Body of pancreas (tissue), 4 donors: ENCODE results near the gene POLR1G. TPM values are rescaled to one million over a fixed set of nuclear protein-coding genes. Genes with fewer than 3 reads are reported as not detected.

ENCODE experiments used
- ATAC-seq: fragments of 150-250 bp; one replicate; pipeline ENCODE4 v1.9.1; 2016
- DNase-seq, 4 donors: peaks; one replicate each; pipeline ENCODE4 v3.0.0-alpha.2; 2019
- H3K27ac ChIP-seq, 4 donors: fragments of 200-600 bp; sonication (generic); 1 replicate in 3 of 4; 2 replicates in 1 of 4; pipeline versions ENCODE4 v1.5.1 to v1.6.1; 2016 to 2019; ENCODE audit warnings: mild to moderate bottlenecking in 1 of 4, mixed read lengths in 1 of 4, moderate library complexity in 1 of 4
- H3K27me3 ChIP-seq, 2 donors: fragments of 200-600 bp; sonication (generic); one replicate each; pipeline ENCODE4 v1.6.0; 2016; ENCODE audit warnings: mild to moderate bottlenecking in 1 of 2
- H3K36me3 ChIP-seq, 2 donors: fragments of 200-600 bp; sonication (generic); replicated peaks in 1 of 2; 2 replicates each; pipeline ENCODE4 v1.5.1; 2016; ENCODE audit warnings: low read depth in 2 of 2; ENCODE audit not compliant: insufficient read depth in 1 of 2
- H3K4me1 ChIP-seq: fragments of 200-600 bp; sonication (generic); one replicate; pipeline ENCODE4 v1.6.0; 2016
- H3K4me3 ChIP-seq, 2 donors: fragments of 200-600 bp; sonication (generic); 1 replicate in 1 of 2; 2 replicates in 1 of 2; pipeline ENCODE4 v1.5.1; 2016 to 2019
- H3K9me3 ChIP-seq, 3 donors: fragments of 200-600 bp; sonication (generic); 1 replicate in 2 of 3; 2 replicates in 1 of 3; pipeline ENCODE4 v1.5.1; 2016
- CTCF ChIP-seq, 7 experiments: fragments of 450-650 bp in 4 of 7; fragments of 200-600 bp in 3 of 7; sonication (generic) in 3 of 7; IDR thresholded peaks; one replicate each; pipeline ENCODE4 v1.5.1; 2016 to 2019; ENCODE audit warnings: antibody characterized with exemption in 7 of 7
- POLR2A ChIP-seq, 3 donors: fragments of 450-650 bp; IDR thresholded peaks; one replicate each; pipeline ENCODE4 v1.6.1; 2016; ENCODE audit warnings: antibody characterized with exemption in 3 of 3, mild to moderate bottlenecking in 2 of 3
- WGBS, 2 donors: methylation state at CpG; one replicate each; pipeline ENCODE4 v1.1.5; 2017; 5-methylcytosine and 5-hydroxymethylcytosine counted together
- intact Hi-C: fragments of 100-400 bp; cut with DNase I; formaldehyde crosslinking; loops from one replicate; pipeline ENCODE4 v1.15.1; 2023
- total RNA-seq, 2 donors: library from RNA; depleted of rRNA; stranded (reverse); fragments of >200 nt; gene quantifications; one replicate each; pipeline ENCODE4 v1.1.0, GENCODE V29; 2016

POLR1G gene
- total RNA-seq, 2 donors from 2014 or later: 1.8 to 2.0 TPM

GRCh38 chr19:45395821-45396617 is 10.4 kb upstream of the POLR1G start:
- Histone ChIP-seq H3K4me1 (peaks cover 7% of the 10 kb centered on the region), H3K27ac (no peak overlapping the region), H3K36me3 (peaks cover 0 to 3% of the 10 kb centered on the region in 2 donors), H3K9me3 (no peaks in the 10 kb centered on the region), H3K4me3 (no peak overlapping the region), H3K27me3 (no peaks in the 10 kb centered on the region)
- TF ChIP-seq CTCF (IDR thresholded peaks at IDR 0.05) (no peak), POLR2A (IDR thresholded peaks at IDR 0.05) (no peak)
- ATAC-seq (no peak), DNase-seq (no peak)
- whole genome bisulfite sequencing, 2 donors: 78 to 87% methylated on average over 30 to 45 of the region's 59 CpGs
- intact Hi-C loops: no loop called here

GRCh38 chr19:45400192-45400591 is 6.3 kb upstream of the POLR1G start:
- Histone ChIP-seq H3K4me1 (peaks cover 35% of the 10 kb centered on the region), H3K9me3 (no peaks in the 10 kb centered on the region), H3K27me3 (no peaks in the 10 kb centered on the region), H3K27ac (no peak overlapping the region), H3K4me3 (no peak overlapping the region), H3K36me3 (peaks cover 0 to 3% of the 10 kb centered on the region in 2 donors)
- no peak for TF ChIP-seq POLR2A (IDR thresholded peaks at IDR 0.05)
- TF ChIP-seq CTCF (IDR thresholded peaks at IDR 0.05): no peak
- ATAC-seq (no peak), DNase-seq (no peak)
- 67 to 85% methylated on average over 3 to 6 of the region's 6 CpGs for WGBS, 2 donors
- intact Hi-C loops: no loop called here

GRCh38 chr19:45401815-45402214 is 4.6 kb upstream of the POLR1G start:
- no peaks in the 10 kb centered on the region for H3K27me3 ChIP-seq
- DNase-seq (no peak), ATAC-seq (no peak)
- H3K9me3 ChIP-seq: no peaks in the 10 kb centered on the region
- peak overlapping the region in 3 of 4 donors; percentile 67 to 96 (median 89) for H3K27ac ChIP-seq
- H3K4me3 ChIP-seq: no peak overlapping the region
- TF ChIP-seq POLR2A (IDR thresholded peaks at IDR 0.05): no peak
- intact Hi-C loops: no loop called here
- no peaks in the 10 kb centered on the region for H3K36me3 ChIP-seq
- 87 to 89% methylated on average over 6 of the region's 6 CpGs for WGBS, 2 donors
- peaks cover 37% of the 10 kb centered on the region for H3K4me1 ChIP-seq

DNA sequence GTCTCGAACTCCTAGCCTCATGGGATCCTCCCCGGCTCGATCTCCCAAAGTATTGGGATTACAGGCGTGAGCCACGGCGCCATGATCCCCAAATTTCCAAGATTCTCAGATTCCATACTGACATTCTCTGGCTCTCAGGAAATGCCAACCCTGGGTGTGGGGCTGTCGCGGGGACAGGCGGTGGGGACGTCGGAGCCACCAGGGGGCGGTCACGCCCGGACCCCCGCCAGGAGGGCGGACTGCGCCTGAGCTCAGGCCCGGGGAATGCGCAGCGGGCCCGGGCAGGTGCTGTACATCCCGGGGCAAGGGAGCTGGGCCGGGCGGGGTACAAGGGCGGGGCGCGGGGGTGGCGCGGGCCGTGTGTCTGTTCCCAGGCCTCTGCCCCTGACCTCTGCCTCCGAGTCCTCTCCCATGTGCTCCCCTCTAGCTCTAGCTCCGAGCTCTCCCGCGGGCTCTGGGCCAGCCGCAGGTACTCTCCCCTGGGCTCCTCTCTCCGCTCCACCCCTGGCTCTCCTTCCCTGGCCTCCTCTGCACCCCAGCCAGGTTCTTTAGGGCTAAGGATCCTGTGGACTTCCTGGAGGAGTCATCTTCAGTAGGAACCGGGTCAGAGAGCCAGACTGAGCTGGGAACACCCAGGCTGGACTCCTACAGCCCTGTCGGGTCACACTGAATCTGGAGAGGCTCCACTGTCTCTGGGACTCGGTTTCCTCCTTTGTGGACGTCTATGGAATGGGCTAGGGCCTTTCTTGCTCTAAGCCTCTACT is 4.0 kb upstream of the POLR1G start:
- Histone ChIP-seq H3K27ac (peak overlapping the region; percentile 41 to 96 (median 78)), H3K36me3 (no peaks in the 10 kb centered on the region), H3K9me3 (no peaks in the 10 kb centered on the region), H3K4me3 (no peak overlapping the region), H3K27me3 (no peaks in the 10 kb centered on the region), H3K4me1 (peaks cover 43% of the 10 kb centered on the region)
- peak; percentile 65 to 77 (median 70) for DNase-seq
- WGBS, 2 donors: 16 to 34% methylated on average over 14 to 40 of the region's 40 CpGs
- peak; percentile 4 for ATAC-seq
- TF ChIP-seq CTCF (IDR thresholded peaks at IDR 0.05): peak; percentile 41 to 79 (median 48)
- no peak for TF ChIP-seq POLR2A (IDR thresholded peaks at IDR 0.05)
- intact Hi-C loops: no loop called here

GRCh38 chr19:45403272-45403671 is 3.2 kb upstream of the POLR1G start:
- 20 to 43% methylated on average over 4 of the region's 4 CpGs for WGBS, 2 donors
- Histone ChIP-seq H3K9me3 (no peaks in the 10 kb centered on the region), H3K36me3 (no peaks in the 10 kb centered on the region), H3K27ac (peak overlapping the region; percentile 41 to 96 (median 78)), H3K27me3 (no peaks in the 10 kb centered on the region), H3K4me3 (no peak overlapping the region), H3K4me1 (peaks cover 51% of the 10 kb centered on the region)
- DNase-seq (no peak), ATAC-seq (no peak)
- TF ChIP-seq POLR2A (IDR thresholded peaks at IDR 0.05) (no peak), CTCF (IDR thresholded peaks at IDR 0.05) (no peak)
- intact Hi-C loops: no loop called here
